Right atrium auricular region (tissue), 2 donors: Measurements from ENCODE around the gene SETBP1. TPM values are rescaled to one million over a fixed set of nuclear protein-coding genes. Genes with fewer than 3 reads are reported as not detected.

Source experiments
- DNase-seq: peaks from one replicate; pipeline ENCODE4 v3.0.0-alpha.2; 2019; ENCODE audit warnings: low spot score
- H3K27ac ChIP-seq, 2 donors: fragments of 200-600 bp; sonication (generic); 1 replicate in 1 of 2; 2 replicates in 1 of 2; pipeline ENCODE4 v1.5.1; 2016 to 2019
- H3K27me3 ChIP-seq, 2 donors: fragments of 200-600 bp; sonication (generic); one replicate each; pipeline versions ENCODE4 v1.5.1 to v1.6.0; 2017 to 2019
- H3K36me3 ChIP-seq: fragments of 200-600 bp; sonication (generic); one replicate; pipeline ENCODE4 v1.5.1; 2016
- H3K4me1 ChIP-seq, 2 donors: fragments of 200-600 bp; sonication (generic); one replicate each; pipeline versions ENCODE4 v1.5.1 to v1.6.0; 2017 to 2019
- H3K4me3 ChIP-seq, 2 donors: fragments of 200-600 bp; sonication (generic); 1 replicate in 1 of 2; 2 replicates in 1 of 2; pipeline ENCODE4 v1.5.1; 2017 to 2019; ENCODE audit warnings: mild to moderate bottlenecking in 1 of 2, moderate library complexity in 1 of 2
- H3K9me3 ChIP-seq, 2 donors: fragments of 200-600 bp; sonication (generic); one replicate each; pipeline ENCODE4 v1.5.1; 2019
- CTCF ChIP-seq, 2 donors: fragments of 200-600 bp; sonication (generic); IDR thresholded peaks; one replicate each; pipeline ENCODE4 v1.5.1; 2019; ENCODE audit warnings: antibody characterized with exemption in 2 of 2
- total RNA-seq, 2 donors: library from RNA; depleted of rRNA; stranded (reverse); fragments of >200 nt; gene quantifications; one replicate each; pipeline ENCODE4 v1.1.0, GENCODE V29; 2016

The SETBP1 gene
- total RNA-seq, 2 donors from 2014 or later, result 7.8 to 13.4 TPM

GRCh38 chr18:44945888-44946401 lies 265.3 kb downstream of the SETBP1 start:
- no peaks in the 10 kb centered on the region for H3K4me1 ChIP-seq
- no peak overlapping the region for H3K4me3 ChIP-seq
- peaks cover 11% of the 10 kb centered on the region for H3K36me3 ChIP-seq
- DNase-seq, result no peak
- H3K27ac ChIP-seq, result no peak overlapping the region
- no peaks in the 10 kb centered on the region for H3K27me3 ChIP-seq
- no peak for TF ChIP-seq CTCF (IDR thresholded peaks at IDR 0.05)
- no peaks in the 10 kb centered on the region for H3K9me3 ChIP-seq

GRCh38 chr18:44946529-44947113 lies 265.9 kb downstream of the SETBP1 start:
- Histone ChIP-seq H3K27me3 (no peaks in the 10 kb centered on the region), H3K9me3 (no peaks in the 10 kb centered on the region), H3K4me1 (no peaks in the 10 kb centered on the region), H3K27ac (no peak overlapping the region), H3K4me3 (no peak overlapping the region), H3K36me3 (peaks cover 11% of the 10 kb centered on the region)
- DNase-seq, result no peak
- TF ChIP-seq CTCF (IDR thresholded peaks at IDR 0.05), result no peak

GRCh38 chr18:44949967-44950366 lies 269.3 kb downstream of the SETBP1 start:
- H3K4me3 ChIP-seq, result no peak overlapping the region
- TF ChIP-seq CTCF (IDR thresholded peaks at IDR 0.05), result no peak
- H3K27me3 ChIP-seq, result no peaks in the 10 kb centered on the region
- no peak overlapping the region for H3K27ac ChIP-seq
- DNase-seq, result no peak
- peaks cover 11% of the 10 kb centered on the region for H3K36me3 ChIP-seq
- no peaks in the 10 kb centered on the region for H3K9me3 ChIP-seq
- no peaks in the 10 kb centered on the region for H3K4me1 ChIP-seq

- H3K27ac ChIP-seq, result no peak overlapping the region
- H3K4me3 ChIP-seq, result no peak overlapping the region
- H3K27me3 ChIP-seq, result no peaks in the 10 kb centered on the region
- no peak for DNase-seq
- no peaks in the 10 kb centered on the region for H3K4me1 ChIP-seq
- H3K36me3 ChIP-seq, result peaks cover 11% of the 10 kb centered on the region
- no peak for TF ChIP-seq CTCF (IDR thresholded peaks at IDR 0.05)
- no peaks in the 10 kb centered on the region for H3K9me3 ChIP-seq
These were observed 270.1 kb downstream of the SETBP1 start for GRCh38 chr18:44950685-44951195.

GRCh38 chr18:44951748-44952147 lies 271.1 kb downstream of the SETBP1 start:
- no peaks in the 10 kb centered on the region for H3K27me3 ChIP-seq
- H3K36me3 ChIP-seq, result peaks cover 11% of the 10 kb centered on the region
- H3K27ac ChIP-seq, result no peak overlapping the region
- H3K9me3 ChIP-seq, result no peaks in the 10 kb centered on the region
- peaks cover 0 to 7% of the 10 kb centered on the region in 2 donors for H3K4me1 ChIP-seq
- no peak overlapping the region for H3K4me3 ChIP-seq
- TF ChIP-seq CTCF (IDR thresholded peaks at IDR 0.05), result no peak
- DNase-seq, result no peak

GRCh38 chr18:44954257-44954656 lies 273.6 kb downstream of the SETBP1 start:
- no peak for TF ChIP-seq CTCF (IDR thresholded peaks at IDR 0.05)
- no peak overlapping the region for H3K27ac ChIP-seq
- H3K27me3 ChIP-seq, result no peaks in the 10 kb centered on the region
- H3K4me1 ChIP-seq, result peaks cover 0 to 31% of the 10 kb centered on the region in 2 donors
- H3K36me3 ChIP-seq, result peaks cover 11% of the 10 kb centered on the region
- no peaks in the 10 kb centered on the region for H3K9me3 ChIP-seq
- DNase-seq, result no peak
- no peak overlapping the region for H3K4me3 ChIP-seq
